Calu3 (cell line): ENCODE results near the gene LRBA. TPM values are rescaled to one million over a fixed set of nuclear protein-coding genes. Genes with fewer than 3 reads are reported as not detected.

Experiments
- BruUV-seq: library from RNA; stranded (reverse); fragments of 400-500 nt; replicated peaks from 2 replicates; lab custom pipeline; 2021; lab: Mats Ljungman, UMichigan
- CTCF ChIA-PET: fragments of 300-600 bp; sonication (Branson Sonifier 250); formaldehyde crosslinking; loops from one replicate; lab custom pipeline; 2022; ENCODE audit warnings: antibody characterized with exemption; lab: Charles Lee
- DNase-seq: peaks from one replicate; pipeline ENCODE4 v3.0.0; 2022
- H3K27ac Mint-ChIP-seq: one replicate; pipeline ENCODE4 v1.8.0; 2022; ENCODE audit warnings: mixed read lengths; ENCODE audit not compliant: unreplicated experiment
- H3K27me3 Mint-ChIP-seq: one replicate; pipeline ENCODE4 v1.8.0; 2022; ENCODE audit warnings: mixed read lengths; ENCODE audit not compliant: unreplicated experiment
- H3K36me3 Mint-ChIP-seq: one replicate; pipeline ENCODE4 v1.8.0; 2022; ENCODE audit warnings: mild to moderate bottlenecking, moderate library complexity, mixed read lengths; ENCODE audit not compliant: insufficient read depth, unreplicated experiment
- H3K4me1 Mint-ChIP-seq: one replicate; pipeline ENCODE4 v1.8.0; 2022; ENCODE audit warnings: mild to moderate bottlenecking, low read depth, mixed read lengths; ENCODE audit not compliant: unreplicated experiment
- H3K4me3 Mint-ChIP-seq: one replicate; pipeline ENCODE4 v1.8.0; 2022; ENCODE audit warnings: mild to moderate bottlenecking, low read depth, moderate library complexity, mixed read lengths; ENCODE audit not compliant: unreplicated experiment
- H3K9me3 Mint-ChIP-seq: one replicate; pipeline ENCODE4 v1.8.0; 2022; ENCODE audit warnings: low read depth, mixed read lengths; ENCODE audit not compliant: unreplicated experiment
- CTCF ChIP-seq: fragments of 200-600 bp; IDR thresholded peaks from one replicate; pipeline ENCODE4 v1.8.0; 2022; ENCODE audit warnings: antibody characterized with exemption; ENCODE audit not compliant: unreplicated experiment
- intact Hi-C: fragments of 100-400 bp; cut with micrococcal nuclease; formaldehyde crosslinking; loops from one replicate; pipeline ENCODE4 v1.10.0; 2022; ENCODE audit not compliant: unreplicated experiment
- total RNA-seq: library from RNA; stranded (reverse); gene quantifications from 2 replicates; pipeline ENCODE4 v1.2.3, GENCODE V29; 2022

LRBA gene
- total RNA-seq, 1 experiment from 2014 or later, result 49.0 TPM

- no peak for TF ChIP-seq CTCF
- no peaks in the 10 kb centered on the region for H3K4me1 Mint-ChIP-seq
- H3K27me3 Mint-ChIP-seq, result no peaks in the 10 kb centered on the region
- DNase-seq, result no peak
- BruUV-seq, result no TSS peak
- intact Hi-C loops, result no loop called here
- H3K27ac Mint-ChIP-seq, result no peak overlapping the region
- H3K4me3 Mint-ChIP-seq, result no peak overlapping the region
- H3K36me3 Mint-ChIP-seq, result no peaks in the 10 kb centered on the region
- CTCF ChIA-PET, result no interaction called here
- H3K9me3 Mint-ChIP-seq, result no peaks in the 10 kb centered on the region
Measured at GRCh38 chr4:150598909-150599308, 416.2 kb downstream of the LRBA start.

GRCh38 chr4:150593996-150594395, 421.1 kb downstream of the LRBA start:
- Mint-ChIP-seq H3K36me3 (no peaks in the 10 kb centered on the region), H3K4me3 (no peak overlapping the region), H3K9me3 (no peaks in the 10 kb centered on the region), H3K4me1 (no peaks in the 10 kb centered on the region), H3K27ac (no peak overlapping the region), H3K27me3 (no peaks in the 10 kb centered on the region)
- no peak for TF ChIP-seq CTCF
- no TSS peak for BruUV-seq
- DNase-seq, result no peak
- CTCF ChIA-PET, result interaction anchor here (0.6 kb wide), 1 partner anchor 222 kb away, joined by 4 read pairs; no protein-coding TSS in a partner anchor
- intact Hi-C loops, result loop anchor here (5.0 kb wide), 1 partner anchor 297 kb away; no protein-coding TSS in a partner anchor

GRCh38 chr4:150591904-150592303, 423.2 kb downstream of the LRBA start:
- Mint-ChIP-seq H3K36me3 (no peaks in the 10 kb centered on the region), H3K9me3 (no peaks in the 10 kb centered on the region), H3K27ac (no peak overlapping the region), H3K27me3 (no peaks in the 10 kb centered on the region), H3K4me1 (no peaks in the 10 kb centered on the region), H3K4me3 (no peak overlapping the region)
- no peak for DNase-seq
- no TSS peak for BruUV-seq
- CTCF ChIA-PET, result interaction anchor here (0.6 to 0.7 kb wide), 2 partner anchors 13 to 106 kb away, joined by 3 to 5 read pairs; no protein-coding TSS in a partner anchor
- intact Hi-C loops, result loop anchor here (5.0 kb wide), 1 partner anchor 295 kb away; no protein-coding TSS in a partner anchor
- TF ChIP-seq CTCF, result no peak

- H3K4me1 Mint-ChIP-seq, result no peaks in the 10 kb centered on the region
- intact Hi-C loops, result loop anchor here (5.0 kb wide), 1 partner anchor 294 kb away; no protein-coding TSS in a partner anchor
- H3K27me3 Mint-ChIP-seq, result no peaks in the 10 kb centered on the region
- TF ChIP-seq CTCF, result no peak
- no peaks in the 10 kb centered on the region for H3K9me3 Mint-ChIP-seq
- no peak overlapping the region for H3K4me3 Mint-ChIP-seq
- no peaks in the 10 kb centered on the region for H3K36me3 Mint-ChIP-seq
- no peak overlapping the region for H3K27ac Mint-ChIP-seq
- DNase-seq, result no peak
- CTCF ChIA-PET, result interaction anchor here (0.6 to 0.7 kb wide), 2 partner anchors 12 to 107 kb away, joined by 3 to 5 read pairs; no protein-coding TSS in a partner anchor
- BruUV-seq, result no TSS peak
Measured at GRCh38 chr4:150591406-150591805, 423.7 kb downstream of the LRBA start.
